IMR-90 (cell line): Measurements from ENCODE around the gene PROM2. TPM values are rescaled to one million over a fixed set of nuclear protein-coding genes. Genes with fewer than 3 reads are reported as not detected.

Experiments
- ATAC-seq: fragments of 200-7000 bp; cut with Tn5 transposase; 2 replicates; pipeline ENCODE4 v1.9.1; 2020; ENCODE audit warnings: low read depth, mild to moderate bottlenecking, moderate library complexity
- BruUV-seq: library from RNA; stranded (reverse); fragments of 400-500 nt; replicated peaks from 2 replicates; lab custom pipeline; 2021; lab: Mats Ljungman, UMichigan
- CTCF ChIA-PET: fragments of 300-600 bp; formaldehyde crosslinking; extraction: SDS; loops from one replicate; lab custom pipeline; 2021; ENCODE audit warnings: antibody characterized with exemption; lab: Yijun Ruan, JAX
- POLR2A ChIA-PET: fragments of 300-600 bp; sonication (Branson Sonifier 250); formaldehyde crosslinking; loops from one replicate; lab custom pipeline; 2022; ENCODE audit warnings: antibody characterized with exemption; ENCODE audit not compliant: unreplicated experiment; lab: Charles Lee
- DNase-seq: peaks from one replicate; pipeline ENCODE4 v3.0.0; 2013
- H2AFZ ChIP-seq: replicated peaks from 2 replicates; pipeline ENCODE3; 2013; ENCODE audit warnings: low read length, mild to moderate bottlenecking; ENCODE audit not compliant: poor library complexity
- H2AK5ac ChIP-seq: 2 replicates; pipeline ENCODE4 v1.6.1; 2013; ENCODE audit warnings: low read depth, low read length, inconsistent platforms
- H2AK9ac ChIP-seq: replicated peaks from 2 replicates; pipeline ENCODE3; 2013; ENCODE audit warnings: mild to moderate bottlenecking, low read depth, low read length, moderate library complexity; ENCODE audit not compliant: poor library complexity
- H2BK120ac ChIP-seq: 2 replicates; pipeline ENCODE4 v1.6.1; 2013; ENCODE audit warnings: low read depth, low read length, inconsistent platforms
- H2BK15ac ChIP-seq: 3 replicates; pipeline ENCODE4 v1.6.1; 2013; ENCODE audit warnings: low read depth, low read length, inconsistent platforms
- H2BK20ac ChIP-seq: 2 replicates; pipeline ENCODE4 v1.6.1; 2013; ENCODE audit warnings: low read depth, mild to moderate bottlenecking, inconsistent platforms, low read length, moderate library complexity
- H2BK5ac ChIP-seq: 2 replicates; pipeline ENCODE4 v1.6.1; 2013; ENCODE audit warnings: mild to moderate bottlenecking, low read depth, low read length, inconsistent platforms; ENCODE audit not compliant: poor library complexity, severe bottlenecking
- H3K14ac ChIP-seq: replicated peaks from 2 replicates; pipeline ENCODE4 v1.6.1; 2013; ENCODE audit warnings: low read depth, low read length, inconsistent platforms
- H3K18ac ChIP-seq: 2 replicates; pipeline ENCODE4 v1.6.1; 2013; ENCODE audit warnings: low read depth, low read length, control low read depth
- H3K23ac ChIP-seq: 2 replicates; pipeline ENCODE4 v1.6.1; 2013; ENCODE audit warnings: low read depth, low read length, inconsistent platforms
- H3K27ac ChIP-seq: 2 replicates; pipeline ENCODE4 v1.5.1; 2013; ENCODE audit warnings: mild to moderate bottlenecking, control low read depth, low read length; ENCODE audit not compliant: insufficient read depth
- H3K27me3 ChIP-seq: 2 replicates; pipeline ENCODE4 v1.6.1; 2013; ENCODE audit warnings: low read length; ENCODE audit not compliant: control insufficient read depth, insufficient read depth
- H3K36me3 ChIP-seq: 2 replicates; pipeline ENCODE4 v1.6.1; 2013; ENCODE audit warnings: low read length, mixed read lengths; ENCODE audit not compliant: control insufficient read depth, insufficient read depth
- H3K4ac ChIP-seq: 2 replicates; pipeline ENCODE4 v1.6.1; 2013; ENCODE audit warnings: low read depth, low read length, inconsistent platforms
- H3K4me1 ChIP-seq: 2 replicates; pipeline ENCODE4 v1.6.1; 2013; ENCODE audit warnings: low read length, mixed read lengths; ENCODE audit not compliant: control insufficient read depth, insufficient read depth
- H3K4me2 ChIP-seq: 2 replicates; pipeline ENCODE4 v1.6.1; 2013; ENCODE audit warnings: low read depth, mild to moderate bottlenecking, control low read depth, low read length, moderate library complexity
- H3K4me3 ChIP-seq: 2 replicates; pipeline ENCODE4 v1.5.1; 2013; ENCODE audit warnings: low read depth, mild to moderate bottlenecking, control low read depth, low read length, moderate library complexity; ENCODE audit not compliant: insufficient read depth
- H3K56ac ChIP-seq: 2 replicates; pipeline ENCODE4 v1.6.1; 2013; ENCODE audit warnings: low read length, inconsistent platforms; ENCODE audit not compliant: insufficient read depth; ENCODE audit errors: extremely low read depth
- H3K79me1 ChIP-seq, 2 experiments: 2 replicates each; pipeline ENCODE4 v1.6.1; 2013; ENCODE audit warnings: low read length in 2 of 2, inconsistent platforms in 1 of 2, low read depth in 1 of 2
- H3K9ac ChIP-seq: 2 replicates; pipeline ENCODE4 v1.6.1; 2013; ENCODE audit warnings: low read depth, low read length, control low read depth
- H3K9me1 ChIP-seq: 2 replicates; pipeline ENCODE4 v1.6.1; 2013; ENCODE audit warnings: low read length, inconsistent platforms; ENCODE audit not compliant: insufficient read depth
- H3K9me3 ChIP-seq: 2 replicates; pipeline ENCODE4 v1.6.1; 2013; ENCODE audit warnings: low read length; ENCODE audit not compliant: control insufficient read depth, insufficient read depth
- H4K20me1 ChIP-seq: 2 replicates; pipeline ENCODE4 v1.6.1; 2013; ENCODE audit warnings: low read length, inconsistent platforms; ENCODE audit not compliant: insufficient read depth
- H4K5ac ChIP-seq: 2 replicates; pipeline ENCODE4 v1.6.1; 2013; ENCODE audit warnings: mild to moderate bottlenecking, low read depth, low read length, control low read depth
- H4K8ac ChIP-seq, 2 experiments: 2 replicates each; pipeline ENCODE4 v1.6.1; 2013; ENCODE audit warnings: low read depth in 2 of 2, low read length in 2 of 2, control low read depth in 1 of 2, inconsistent platforms in 1 of 2
- H4K91ac ChIP-seq: 2 replicates; pipeline ENCODE4 v1.6.1; 2013; ENCODE audit warnings: low read depth, low read length, inconsistent platforms; ENCODE audit not compliant: insufficient read depth
- BHLHE40 ChIP-seq: fragments of 150-350 bp; IDR thresholded peaks from 2 replicates; pipeline ENCODE4 v1.6.1; 2016; ENCODE audit warnings: mild to moderate bottlenecking, low read depth, low read length
- CEBPB ChIP-seq: IDR thresholded peaks from 2 replicates; pipeline ENCODE4 v1.6.1; 2012; ENCODE audit warnings: low read depth, low read length, improper control_type of control experiment
- CHD1 ChIP-seq: IDR thresholded peaks from 2 replicates; pipeline ENCODE4 v1.6.1; 2012; ENCODE audit warnings: low read depth, low read length, improper control_type of control experiment
- CTCF ChIP-seq: conservative IDR thresholded peaks from 2 replicates; pipeline ENCODE4 v1.5.1; 2012; ENCODE audit warnings: mild to moderate bottlenecking, low read depth, low read length, improper control_type of control experiment
- ELK1 ChIP-seq: fragments of 150-350 bp; IDR thresholded peaks from 2 replicates; pipeline ENCODE4 v1.6.1; 2016; ENCODE audit warnings: low read depth, mild to moderate bottlenecking, low read length, moderate library complexity, borderline replicate concordance
- FOS ChIP-seq: fragments of 150-350 bp; IDR thresholded peaks from 2 replicates; pipeline ENCODE4 v1.6.1; 2016; ENCODE audit warnings: low read depth, low read length
- MAFK ChIP-seq: IDR thresholded peaks from 2 replicates; pipeline ENCODE4 v1.6.1; 2012; ENCODE audit warnings: low read depth, low read length, improper control_type of control experiment
- MAZ ChIP-seq: IDR thresholded peaks from 2 replicates; pipeline ENCODE4 v1.6.1; 2012; ENCODE audit warnings: low read depth, mild to moderate bottlenecking, low read length, improper control_type of control experiment, moderate library complexity, borderline replicate concordance
- MXI1 ChIP-seq: IDR thresholded peaks from 2 replicates; pipeline ENCODE4 v1.6.1; 2012; ENCODE audit warnings: low read depth, mild to moderate bottlenecking, low read length, moderate library complexity, borderline replicate concordance
- NFE2L2 ChIP-seq: fragments of 150-350 bp; IDR thresholded peaks from 2 replicates; pipeline ENCODE4 v1.6.1; 2016; ENCODE audit warnings: low read depth, mild to moderate bottlenecking, low read length
- POLR2A ChIP-seq: IDR thresholded peaks from 2 replicates; pipeline ENCODE4 v1.6.1; 2012; ENCODE audit warnings: mild to moderate bottlenecking, low read depth, low read length
- RAD21 ChIP-seq: IDR thresholded peaks from 2 replicates; pipeline ENCODE4 v1.6.1; 2012; ENCODE audit warnings: low read length, improper control_type of control experiment
- RCOR1 ChIP-seq: IDR thresholded peaks from 2 replicates; pipeline ENCODE4 v1.6.1; 2012; ENCODE audit warnings: mild to moderate bottlenecking, low read length, improper control_type of control experiment; ENCODE audit not compliant: insufficient replicate concordance
- RFX5 ChIP-seq: IDR thresholded peaks from 2 replicates; pipeline ENCODE4 v1.8.0; 2012; ENCODE audit warnings: low read depth, mild to moderate bottlenecking, low read length, moderate library complexity
- SMC3 ChIP-seq: fragments of 150-350 bp; IDR thresholded peaks from 2 replicates; pipeline ENCODE4 v1.6.1; 2016; ENCODE audit warnings: low read depth, mild to moderate bottlenecking, antibody characterized with exemption, low read length, moderate library complexity
- WGBS, 2 experiments: methylation state at CpG; one replicate each; pipeline versions ENCODE4 v1.1.5 to v1.1.7; 2013; ENCODE audit warnings: missing lambda C conversion rate in 2 of 2; ENCODE audit not compliant: insufficient read length in 1 of 2; ENCODE audit errors: extremely low coverage in 2 of 2; 5-methylcytosine and 5-hydroxymethylcytosine counted together
- dilution Hi-C: fragments of 300-500 bp; cut with HindIII; formaldehyde crosslinking; loops from one replicate; pipeline ENCODE4 v1.14.3; 2018; ENCODE audit warnings: low sequenced_read_pairs; ENCODE audit not compliant: unreplicated experiment
- in situ Hi-C: fragments of 300-500 bp; cut with MboI; formaldehyde crosslinking; loops from 3 replicates; pipeline ENCODE4 v1.14.3; 2019; ENCODE audit warnings: low sequenced_read_pairs, inconsistent platforms, mixed read lengths
- intact Hi-C: fragments of 100-400 bp; cut with micrococcal nuclease; formaldehyde crosslinking; loops from 2 replicates; pipeline ENCODE4 v1.10.0; 2022
- polyA plus RNA-seq, 3 experiments: library from polyadenylated mRNA; depleted of rRNA; stranded (reverse); fragments of >200 nt; gene quantifications; 2 replicates each; pipeline ENCODE4 v1.2.3, GENCODE V29; 2012; ENCODE audit warnings: low replicate concordance in 1 of 3
- total RNA-seq: library from RNA; depleted of rRNA; stranded (reverse); fragments of >200 nt; gene quantifications from 2 replicates; pipeline ENCODE4 v1.2.3, GENCODE V29; 2012
- TF ChIP-seq, protein P1 (sequence below): fragments of 150-350 bp; IDR thresholded peaks from 2 replicates; pipeline ENCODE4 v1.6.1; 2017; ENCODE audit warnings: mild to moderate bottlenecking, antibody characterized with exemption, low read length, low read depth

The PROM2 gene
- total and polyA plus RNA-seq, 2 of the 4 experiments (the other 2 are of a cell fraction) = 0.26 TPM; not detected in 1

DNA sequence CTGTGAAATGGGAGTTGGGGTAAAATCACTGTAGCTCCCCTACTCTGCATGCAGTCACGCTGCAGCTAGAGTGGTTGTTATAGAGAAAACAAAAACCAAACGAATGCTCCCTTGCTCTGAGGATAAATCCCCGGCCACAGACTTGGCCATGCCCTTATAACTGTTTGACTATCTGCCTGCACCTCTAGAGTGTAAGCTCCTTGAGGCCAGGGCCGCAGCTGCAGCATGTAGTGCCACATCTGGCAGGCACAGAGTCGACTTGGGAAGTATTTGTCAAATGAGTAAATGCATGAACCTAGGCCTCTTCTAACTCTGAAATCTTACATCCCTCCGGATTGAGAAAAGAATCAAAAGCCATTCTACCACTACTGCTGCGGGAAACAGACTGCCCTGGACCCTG is 58.8 kb downstream of the PROM2 start:
- no peak for ATAC-seq
- ChIA-PET CTCF (interaction anchor here (2.3 kb wide), 1 partner anchor 101 kb away, joined by 10 read pairs; no protein-coding TSS in a partner anchor), POLR2A (no interaction called here)
- peaks cover 14% of the 10 kb centered on the region for H3K4me1 ChIP-seq
- H3K14ac ChIP-seq = no peak overlapping the region
- WGBS, 2 experiments = no CpG with 5 or more reads among the region's 7 CpGs
- H3K9me1 ChIP-seq = peaks cover 3% of the 10 kb centered on the region; the same call in 1 of the 2 replicates
- intact Hi-C loops (no loop called here), dilution Hi-C loops (no loop called here), in situ Hi-C loops (no loop called here)
- no peak overlapping the region for H4K8ac ChIP-seq
- H3K79me1 ChIP-seq = no peaks in the 10 kb centered on the region
- DNase-seq = no peak
- no peak overlapping the region for H3K4me3 ChIP-seq
- peak overlapping the region; percentile 1 for H2AFZ ChIP-seq
- no peaks in the 10 kb centered on the region; the same call in 1 of the 2 replicates for H3K9me3 ChIP-seq
- H2BK120ac ChIP-seq = no peak overlapping the region
- H3K4me2 ChIP-seq = no peak overlapping the region
- no peak overlapping the region for H4K91ac ChIP-seq
- H4K20me1 ChIP-seq = no peaks in the 10 kb centered on the region
- H4K5ac ChIP-seq = no peak overlapping the region
- no TSS peak for BruUV-seq
- no peak overlapping the region for H2BK20ac ChIP-seq
- TF ChIP-seq POLR2A = no peak
- no peak for TF ChIP-seq MAFK
- no peak for TF ChIP-seq BHLHE40
- TF ChIP-seq MXI1 = no peak
- no peak for TF ChIP-seq CTCF
- TF ChIP-seq NFE2L2 = no peak
- no peak for TF ChIP-seq CEBPB
- TF ChIP-seq RAD21 = no peak
- no peak for TF ChIP-seq FOS
- no peak for TF ChIP-seq RFX5
- TF ChIP-seq SMC3 = no peak
- TF ChIP-seq MAZ = no peak
- TF ChIP-seq CHD1 = no peak
- TF ChIP-seq RCOR1 = no peak
- TF ChIP-seq ELK1 = no peak
- TF ChIP-seq, protein P1, sequence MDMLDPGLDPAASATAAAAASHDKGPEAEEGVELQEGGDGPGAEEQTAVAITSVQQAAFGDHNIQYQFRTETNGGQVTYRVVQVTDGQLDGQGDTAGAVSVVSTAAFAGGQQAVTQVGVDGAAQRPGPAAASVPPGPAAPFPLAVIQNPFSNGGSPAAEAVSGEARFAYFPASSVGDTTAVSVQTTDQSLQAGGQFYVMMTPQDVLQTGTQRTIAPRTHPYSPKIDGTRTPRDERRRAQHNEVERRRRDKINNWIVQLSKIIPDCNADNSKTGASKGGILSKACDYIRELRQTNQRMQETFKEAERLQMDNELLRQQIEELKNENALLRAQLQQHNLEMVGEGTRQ = no peak
- no peaks in the 10 kb centered on the region for H3K36me3 ChIP-seq
- H3K4ac ChIP-seq = no peak overlapping the region
- no peak overlapping the region for H2BK15ac ChIP-seq
- H2AK5ac ChIP-seq = no peak overlapping the region
- no peak overlapping the region for H3K9ac ChIP-seq
- H3K27me3 ChIP-seq = peaks cover 3% of the 10 kb centered on the region
- no peak overlapping the region for H3K56ac ChIP-seq
- no peak overlapping the region for H2BK5ac ChIP-seq
- no peak overlapping the region for H3K18ac ChIP-seq
- no peak overlapping the region for H3K27ac ChIP-seq
- no peak overlapping the region for H3K23ac ChIP-seq
- H2AK9ac ChIP-seq = no peak overlapping the region
